Stimulated activated CD4-positive, alpha-beta T cell treated with anti-CD3 and anti-CD28 coated beads, TNF-alpha, amount 100 ng/mL, for 4 hours (primary cell): Measurements from ENCODE around the gene BASP1.
"Not testable (repeated sequence)": the region's sequence is repeated elsewhere in the genome, so short reads cannot be mapped to it uniquely, and the experiment has no call there.

Experiments used
- DNase-seq, 3 experiments: peaks; one replicate each; pipeline ENCODE4 v3.0.0-alpha.2; 2020; ENCODE audit warnings: low read depth in 3 of 3

BASP1 gene

DNA sequence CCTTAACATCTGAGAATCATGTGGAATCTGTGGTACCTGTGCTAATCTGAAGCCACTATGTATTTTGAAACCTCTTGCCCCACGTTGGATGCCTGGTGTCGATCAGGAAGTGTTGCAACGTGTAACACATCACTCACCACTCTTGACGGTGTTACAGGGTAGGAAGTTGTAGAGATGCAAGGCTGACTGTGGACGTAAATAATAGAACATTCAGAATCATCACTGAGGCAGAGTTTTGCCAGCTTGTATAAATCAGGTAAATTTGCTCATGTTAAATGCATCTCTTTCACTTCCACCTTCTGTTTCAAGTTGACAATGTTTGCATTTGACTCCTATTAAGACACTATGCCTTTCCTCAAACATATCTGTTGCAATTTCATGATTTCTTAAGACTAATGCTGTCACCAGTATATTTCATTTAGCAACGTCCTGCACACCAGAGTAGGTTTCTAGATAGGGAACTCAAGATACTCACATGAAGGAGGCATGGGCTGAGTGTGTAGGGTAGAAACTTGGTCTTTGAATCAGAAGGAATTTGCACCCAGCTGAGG is 38.1 kb downstream of the BASP1 start:
- no peak for DNase-seq

DNA sequence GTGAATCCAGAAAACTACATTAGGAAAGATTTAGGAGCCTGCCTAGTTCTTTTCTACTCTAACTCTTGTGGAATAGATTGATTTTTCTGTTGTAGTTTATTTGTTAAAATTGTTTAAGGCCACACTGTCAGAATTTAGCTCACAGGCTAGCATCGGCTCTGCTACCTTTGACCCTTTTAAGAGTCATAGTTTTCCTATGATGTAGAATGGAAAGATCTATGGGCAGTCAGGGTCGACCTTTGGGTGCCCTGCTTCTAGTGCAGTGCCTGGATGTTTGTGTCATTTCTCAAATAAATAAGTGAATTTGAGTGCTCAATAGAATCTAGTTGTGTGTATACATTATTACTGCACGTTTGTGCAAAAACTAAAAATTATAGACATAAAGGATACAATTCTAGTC is 38.7 kb downstream of the BASP1 start:
- no peak for DNase-seq

DNA sequence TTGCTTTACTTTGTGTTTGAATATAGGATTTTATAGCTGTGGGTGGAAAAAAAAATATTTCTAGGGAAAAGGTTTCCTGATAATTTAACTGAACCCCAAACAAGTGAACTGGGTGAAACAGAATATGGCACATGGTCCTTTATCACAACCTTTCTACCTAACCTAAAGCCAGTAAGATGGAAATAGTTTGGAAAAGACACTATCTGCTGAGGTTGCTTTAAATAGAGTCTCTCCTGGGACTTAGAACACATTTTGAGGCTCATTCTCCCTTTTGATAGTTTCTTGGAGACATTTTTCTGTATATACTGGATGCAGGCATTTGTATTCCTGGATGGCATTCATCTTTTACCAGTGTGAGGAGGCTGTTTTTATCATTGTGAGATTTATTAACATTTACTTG is 39.4 kb downstream of the BASP1 start:
- DNase-seq, result no peak

DNA sequence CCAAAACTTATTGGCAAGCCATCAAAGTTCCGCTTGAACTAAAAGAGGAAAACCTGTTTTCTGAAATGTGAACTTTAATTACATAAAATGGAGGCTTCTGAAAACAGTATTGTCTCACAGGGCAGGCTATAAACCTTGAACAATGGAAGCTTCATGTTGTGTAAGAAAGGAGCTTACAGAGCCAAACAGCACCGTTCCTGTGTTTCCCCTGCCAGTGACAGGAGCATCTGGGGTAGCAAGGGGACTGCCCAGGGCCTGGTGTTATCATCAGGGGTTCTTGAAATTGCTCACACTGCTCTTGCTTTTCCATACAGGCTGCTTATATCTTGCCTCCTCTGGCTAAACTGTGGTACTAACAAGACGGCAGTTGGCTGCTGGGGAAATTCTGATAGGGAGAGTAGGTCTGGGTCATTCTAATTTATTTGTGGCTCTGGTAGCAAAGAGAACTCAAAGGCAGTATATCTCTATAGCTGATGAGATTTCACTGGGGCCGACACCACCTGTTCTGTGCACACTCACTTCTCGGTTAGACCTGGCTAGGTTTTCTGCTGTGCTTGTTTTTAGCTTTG is 40.4 kb downstream of the BASP1 start:
- DNase-seq, result no peak

DNA sequence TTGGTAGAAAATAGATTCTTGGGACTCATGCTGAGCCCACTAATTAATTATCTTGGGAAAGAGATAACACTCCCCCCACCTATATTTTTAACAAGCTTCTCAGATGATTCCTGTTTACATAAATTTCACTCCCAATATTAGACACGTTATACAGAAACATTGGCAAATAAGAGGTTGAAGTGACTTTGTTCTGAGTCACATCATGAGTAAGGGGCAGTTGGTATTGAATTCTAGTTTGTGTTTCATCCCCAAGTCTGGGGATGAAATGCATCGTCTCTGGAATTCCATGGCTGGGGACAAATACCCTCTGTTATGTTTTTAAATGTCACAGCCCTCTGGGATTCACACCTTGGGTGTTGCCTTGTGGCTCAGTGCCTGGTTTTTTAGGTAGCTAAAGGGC is 41.0 kb downstream of the BASP1 start:
- no peak for DNase-seq

DNA sequence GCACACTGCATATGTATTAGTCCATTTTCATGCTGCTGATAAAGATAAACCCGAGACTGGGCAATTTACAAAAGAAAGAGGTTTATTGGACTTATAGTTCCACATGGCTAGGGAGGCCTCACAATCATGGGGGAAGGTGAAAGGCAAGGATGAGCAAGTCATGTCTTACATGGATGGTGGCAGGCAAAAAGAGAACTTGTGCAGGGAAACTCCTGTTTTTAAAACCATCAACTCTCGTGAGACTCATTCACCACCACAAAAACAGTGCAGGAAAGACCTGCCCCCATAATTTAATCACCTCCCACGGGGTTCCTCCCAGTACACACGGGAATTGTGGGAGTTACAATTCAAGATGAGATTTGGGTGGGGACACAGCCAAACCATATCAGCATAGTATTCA is 41.6 kb downstream of the BASP1 start:
- not testable (repeated sequence) for DNase-seq

DNA sequence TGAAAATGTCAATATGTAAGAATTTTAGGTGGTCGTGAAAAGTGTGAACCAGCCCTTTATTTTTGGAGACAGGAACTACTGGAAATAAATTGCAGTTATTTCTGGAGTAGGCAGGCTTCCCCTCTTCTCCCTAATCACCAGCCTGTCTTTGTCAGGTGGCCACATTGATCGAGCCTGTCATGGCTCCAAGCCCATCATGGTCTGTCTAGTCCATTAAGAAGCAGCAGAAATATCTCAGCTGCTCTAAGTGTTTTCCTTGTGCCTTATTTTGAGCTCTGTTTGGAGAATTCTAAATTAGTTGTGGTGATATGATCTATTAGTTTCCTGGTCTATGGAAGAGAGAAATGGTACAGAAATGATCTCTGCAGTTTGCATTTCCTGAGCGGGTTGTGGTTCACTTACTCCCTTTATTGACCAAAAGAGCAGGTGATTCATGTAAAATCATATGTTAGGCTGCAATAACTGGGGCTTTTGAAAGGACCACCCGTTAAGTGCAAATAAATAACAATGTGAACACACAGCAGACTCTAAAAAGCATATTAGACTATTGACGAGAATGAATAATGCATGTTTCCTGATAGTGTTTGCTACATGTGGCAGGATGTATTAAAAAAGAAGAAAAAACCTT is 42.3 kb downstream of the BASP1 start:
- DNase-seq, result no peak

DNA sequence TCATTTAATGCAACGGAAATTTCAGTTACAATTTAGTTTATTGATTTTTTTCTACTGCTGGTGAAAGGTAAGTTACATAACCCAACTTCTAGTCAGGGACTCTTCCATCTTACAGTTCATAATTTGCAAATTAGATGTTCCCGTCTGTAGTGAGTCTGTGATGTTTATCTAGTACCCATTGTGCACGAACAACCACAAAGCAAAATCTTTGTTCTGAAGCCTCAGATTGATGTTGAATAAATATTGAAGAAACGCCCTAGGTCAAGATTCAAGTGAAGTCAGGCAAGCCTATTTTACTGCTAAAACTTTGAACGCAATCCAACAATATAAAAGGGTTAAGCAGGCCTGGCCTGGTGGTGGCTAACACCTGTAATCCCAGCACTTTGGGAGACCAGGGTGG is 43.1 kb downstream of the BASP1 start:
- DNase-seq, result no peak

DNA sequence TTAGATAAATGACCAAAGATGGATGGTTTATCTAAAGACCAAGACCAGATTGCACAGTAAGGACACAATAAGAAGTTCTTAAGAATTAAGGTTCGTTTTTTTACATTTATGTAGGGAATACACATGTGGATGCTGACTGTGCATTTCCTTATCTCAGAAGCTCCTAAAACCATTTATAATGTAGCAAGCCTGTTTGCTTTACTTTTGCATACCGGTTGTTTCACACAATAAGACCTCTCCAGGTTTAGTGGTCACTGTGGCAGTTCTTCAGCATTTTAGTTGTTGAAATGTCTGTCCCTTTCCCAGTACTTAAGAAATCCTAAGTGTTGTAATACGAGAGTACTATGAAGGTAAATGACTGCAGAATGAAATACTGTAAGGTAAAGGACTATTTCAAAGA is 43.6 kb downstream of the BASP1 start:
- no peak for DNase-seq

DNA sequence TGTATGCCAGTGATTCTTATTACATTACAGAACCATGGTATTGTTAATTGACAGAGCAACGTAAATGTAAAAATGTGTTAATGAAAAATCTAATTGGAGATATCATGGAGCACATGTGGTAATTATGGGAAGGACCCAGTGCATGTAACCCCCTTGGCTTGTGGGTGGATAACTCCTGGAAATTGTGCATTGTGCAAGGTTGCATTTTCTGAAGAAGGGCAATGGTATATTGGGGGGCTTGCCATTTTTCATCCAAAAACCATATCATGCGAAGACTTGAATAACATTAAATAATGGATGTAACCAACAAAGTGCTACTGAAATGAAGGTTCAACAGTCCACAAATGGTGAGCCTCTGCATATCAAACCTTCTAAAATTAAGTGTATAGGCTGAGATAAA is 47.6 kb downstream of the BASP1 start:
- DNase-seq, result no peak

DNA sequence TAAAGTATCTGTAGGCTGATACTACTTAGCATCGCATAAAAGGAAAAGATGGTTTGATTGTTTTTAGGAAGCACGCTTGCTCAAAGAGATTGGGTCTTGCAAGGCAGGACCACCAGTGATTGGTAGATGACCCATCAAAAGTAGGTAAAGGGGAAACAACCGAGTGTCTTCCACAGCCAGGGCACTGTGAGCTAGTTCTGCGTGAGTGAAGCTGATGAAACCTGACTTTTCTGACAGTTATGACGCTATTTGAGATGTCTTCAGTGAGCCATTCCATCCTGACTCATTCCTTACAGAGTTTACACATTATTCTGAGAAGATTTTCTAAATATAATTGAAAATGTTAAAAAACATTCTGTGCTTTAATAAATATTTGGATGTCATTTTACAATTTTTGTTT is 49.7 kb downstream of the BASP1 start:
- DNase-seq, result no peak

DNA sequence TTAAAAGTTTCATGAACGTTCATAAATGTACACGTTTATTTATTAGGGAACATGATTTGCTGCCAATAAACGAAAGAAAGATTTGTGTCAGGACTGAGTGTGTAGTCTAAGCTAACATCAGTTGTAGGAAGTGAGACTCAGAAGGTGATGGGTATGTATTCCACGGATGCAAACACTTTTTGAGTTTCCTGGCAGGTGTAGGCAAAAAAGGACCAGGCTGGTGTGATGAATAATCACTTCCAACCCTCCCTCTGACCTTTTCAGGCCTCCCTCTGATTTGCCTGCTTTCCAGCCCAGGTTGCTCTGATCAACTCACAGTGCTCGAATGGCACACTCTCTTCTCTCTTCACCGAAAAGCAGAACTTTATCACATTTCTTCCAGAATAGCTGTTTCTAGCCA is 51.8 kb downstream of the BASP1 start:
- no peak for DNase-seq

DNA sequence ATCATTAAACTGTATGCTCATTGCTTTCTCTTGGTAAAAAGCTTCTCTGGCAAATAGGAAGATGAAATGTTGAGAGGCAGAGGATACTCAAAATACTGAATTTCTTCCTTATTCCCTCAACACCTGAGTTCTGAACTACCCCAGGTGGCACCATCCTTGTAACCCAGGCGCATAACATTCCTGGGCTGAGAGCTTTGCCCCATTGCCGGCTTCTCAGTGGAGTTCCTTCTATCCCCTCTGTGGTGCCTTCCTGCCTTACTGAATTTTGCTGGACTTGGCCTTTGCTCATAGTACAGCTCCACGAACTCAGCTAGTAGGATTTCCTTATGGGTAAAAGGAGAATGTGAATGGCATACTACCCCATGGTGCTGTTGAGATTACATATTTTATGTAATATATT is 54.7 kb downstream of the BASP1 start:
- DNase-seq, result no peak

DNA sequence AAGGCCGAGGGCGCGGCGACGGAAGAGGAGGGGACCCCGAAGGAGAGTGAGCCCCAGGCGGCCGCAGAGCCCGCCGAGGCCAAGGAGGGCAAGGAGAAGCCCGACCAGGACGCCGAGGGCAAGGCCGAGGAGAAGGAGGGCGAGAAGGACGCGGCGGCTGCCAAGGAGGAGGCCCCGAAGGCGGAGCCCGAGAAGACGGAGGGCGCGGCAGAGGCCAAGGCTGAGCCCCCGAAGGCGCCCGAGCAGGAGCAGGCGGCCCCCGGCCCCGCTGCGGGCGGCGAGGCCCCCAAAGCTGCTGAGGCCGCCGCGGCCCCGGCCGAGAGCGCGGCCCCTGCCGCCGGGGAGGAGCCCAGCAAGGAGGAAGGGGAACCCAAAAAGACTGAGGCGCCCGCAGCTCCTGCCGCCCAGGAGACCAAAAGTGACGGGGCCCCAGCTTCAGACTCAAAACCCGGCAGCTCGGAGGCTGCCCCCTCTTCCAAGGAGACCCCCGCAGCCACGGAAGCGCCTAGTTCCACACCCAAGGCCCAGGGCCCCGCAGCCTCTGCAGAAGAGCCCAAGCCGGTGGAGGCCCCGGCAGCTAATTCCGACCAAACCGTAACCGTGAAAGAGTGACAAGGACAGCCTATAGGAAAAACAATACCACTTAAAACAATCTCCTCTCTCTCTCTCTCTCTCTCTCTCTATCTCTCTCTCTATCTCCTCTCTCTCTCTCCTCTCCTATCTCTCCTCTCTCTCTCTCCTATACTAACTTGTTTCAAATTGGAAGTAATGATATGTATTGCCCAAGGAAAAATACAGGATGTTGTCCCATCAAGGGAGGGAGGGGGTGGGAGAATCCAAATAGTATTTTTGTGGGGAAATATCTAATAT is 58.1 kb downstream of the BASP1 start:
- no peak for DNase-seq

DNA sequence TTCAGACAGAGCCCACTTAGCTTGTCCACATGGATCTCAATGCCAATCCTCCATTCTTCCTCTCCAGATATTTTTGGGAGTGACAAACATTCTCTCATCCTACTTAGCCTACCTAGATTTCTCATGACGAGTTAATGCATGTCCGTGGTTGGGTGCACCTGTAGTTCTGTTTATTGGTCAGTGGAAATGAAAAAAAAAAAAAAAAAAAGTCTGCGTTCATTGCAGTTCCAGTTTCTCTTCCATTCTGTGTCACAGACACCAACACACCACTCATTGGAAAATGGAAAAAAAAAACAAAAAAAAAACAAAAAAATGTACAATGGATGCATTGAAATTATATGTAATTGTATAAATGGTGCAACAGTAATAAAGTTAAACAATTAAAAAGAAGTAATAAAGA is 59.0 kb downstream of the BASP1 start:
- DNase-seq, result no peak

DNA sequence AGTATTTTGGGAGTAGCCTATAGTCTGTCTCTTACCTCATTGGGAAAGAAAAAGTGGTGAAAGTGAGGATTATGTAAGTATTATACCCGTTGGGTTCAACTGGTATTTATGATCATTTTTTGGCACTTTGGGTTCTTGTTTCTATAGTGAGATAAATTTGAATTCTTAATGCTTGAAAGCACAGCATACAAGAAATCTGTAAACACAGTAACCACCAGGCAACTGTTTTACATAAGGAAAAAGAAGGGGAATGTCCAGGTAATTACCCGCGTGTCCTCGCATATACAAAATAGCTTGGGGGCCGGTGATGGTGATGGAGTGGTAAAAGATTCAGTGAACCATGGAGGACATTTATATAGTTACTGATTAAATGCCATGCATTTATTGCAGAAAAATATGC is 60.5 kb downstream of the BASP1 start:
- DNase-seq, result no peak

DNA sequence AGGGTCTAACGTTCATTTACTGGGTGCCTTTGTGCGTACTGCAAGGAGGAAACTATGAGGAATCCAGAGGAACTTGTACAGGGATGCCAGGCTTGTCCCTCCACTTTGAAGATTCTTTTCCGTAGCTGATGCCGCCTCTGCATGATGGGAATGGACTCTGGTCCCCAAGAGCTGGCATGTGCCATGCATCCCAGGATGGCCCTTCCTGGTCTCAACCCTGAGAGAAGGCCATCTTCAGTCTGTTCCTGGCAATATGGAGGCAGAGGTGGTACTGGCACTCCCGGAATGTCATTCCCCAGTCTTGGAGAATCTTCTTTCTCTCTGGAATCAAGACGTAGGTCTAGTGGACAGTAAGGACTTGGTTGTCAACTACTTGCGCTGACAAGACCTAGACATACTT is 61.5 kb downstream of the BASP1 start:
- DNase-seq, result no peak

DNA sequence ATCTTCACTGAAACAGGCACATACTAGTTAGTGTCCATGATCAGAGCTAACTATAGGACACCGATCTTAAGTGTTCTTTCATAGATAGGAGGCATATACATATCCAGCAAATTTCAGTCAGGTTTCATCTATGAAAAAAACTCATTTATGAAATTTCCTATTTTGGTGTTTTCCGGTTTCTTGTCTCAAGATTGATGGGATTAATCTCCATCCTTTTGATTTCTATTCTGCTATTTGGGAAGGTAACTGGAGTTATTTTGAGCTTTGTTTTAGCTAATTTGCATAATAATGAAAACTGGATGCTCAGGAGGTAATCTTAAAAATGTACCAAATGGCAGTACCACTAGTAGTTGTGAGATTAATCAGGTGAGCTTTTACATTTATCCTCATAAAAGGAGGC is 62.1 kb downstream of the BASP1 start:
- no peak for DNase-seq

DNA sequence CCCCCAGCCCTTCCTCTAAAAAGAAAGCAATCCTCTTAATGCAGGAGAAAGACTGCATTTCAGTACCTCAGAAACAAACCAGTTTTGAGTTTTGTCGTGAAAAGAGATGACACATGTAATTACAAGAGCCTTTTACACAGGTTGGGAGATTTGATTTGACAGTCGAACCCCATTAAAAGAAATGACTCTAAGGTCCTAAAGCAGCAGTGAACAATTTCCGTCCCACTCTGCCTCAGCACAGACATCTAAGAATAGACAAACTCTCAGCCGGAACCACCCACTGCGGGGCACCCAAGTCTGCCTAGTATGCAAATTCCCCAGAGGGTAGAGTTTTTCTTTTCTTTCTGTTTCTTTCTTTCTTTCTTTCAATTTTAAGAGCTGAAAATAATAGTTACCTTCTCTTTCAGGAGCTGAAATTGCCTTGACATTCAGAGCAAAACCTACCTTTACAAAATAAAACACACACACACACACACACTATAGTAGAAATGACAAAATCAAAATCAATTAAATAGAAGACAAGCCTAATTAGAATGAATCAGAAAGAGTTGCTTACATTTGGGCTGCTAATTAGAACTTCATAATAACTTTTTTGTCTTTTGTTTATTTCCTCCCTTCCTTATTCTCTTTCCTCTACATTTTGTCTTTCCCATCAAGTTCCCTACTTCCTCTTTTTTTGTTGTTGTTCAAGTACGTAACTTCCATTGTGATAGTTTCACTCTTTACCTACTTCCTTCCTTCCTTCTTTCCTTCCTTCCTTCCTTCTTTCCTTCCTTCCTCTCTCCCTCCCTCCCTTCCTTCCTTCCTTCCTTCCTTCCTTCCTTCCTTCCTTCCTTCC is 65.1 kb downstream of the BASP1 start:
- DNase-seq, result no peak

DNA sequence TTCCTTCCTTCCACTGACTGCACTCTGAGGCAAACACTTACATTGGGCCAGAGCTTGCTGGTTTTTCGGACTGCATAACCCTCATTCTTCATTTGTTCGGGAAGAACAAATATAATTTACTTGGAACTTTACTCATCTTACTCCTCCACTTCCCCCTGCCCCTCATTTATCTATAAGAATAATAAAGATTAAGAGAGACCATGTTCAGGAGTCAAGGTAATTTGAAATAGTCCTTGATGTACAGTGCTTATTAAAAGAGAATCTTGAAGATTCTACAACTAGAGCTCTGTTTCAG is 65.6 kb downstream of the BASP1 start:
- DNase-seq, result no peak

DNA sequence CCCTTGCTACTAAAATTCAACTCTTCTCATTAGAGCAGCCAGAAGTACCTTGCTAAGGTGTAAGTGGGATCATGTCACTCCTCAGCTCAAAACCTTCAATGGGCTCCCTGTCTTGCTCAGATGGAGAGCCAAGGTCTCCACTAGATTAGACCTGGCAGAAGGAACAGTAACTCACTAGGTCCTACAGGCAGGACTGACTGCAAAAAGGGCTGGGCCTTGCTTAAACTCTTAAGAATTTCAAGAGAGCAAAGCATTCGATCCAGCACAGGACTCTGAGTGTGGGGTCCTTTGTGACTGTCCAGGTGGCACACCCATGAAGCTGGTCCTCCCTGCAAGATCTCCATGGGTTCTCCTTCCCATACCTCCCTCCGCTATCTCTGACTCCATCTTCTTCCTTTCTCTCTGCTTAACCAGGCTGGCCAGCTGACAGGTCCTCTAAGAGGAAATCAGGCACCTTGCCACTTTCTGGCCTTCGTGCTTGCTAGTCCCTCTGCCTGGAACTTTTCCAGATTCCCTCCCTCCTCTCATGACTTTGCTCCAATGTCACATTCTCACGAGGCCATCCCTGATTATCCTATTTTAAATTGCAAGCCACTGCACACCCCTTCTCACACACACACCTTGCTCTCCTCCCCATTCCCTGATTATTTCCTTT is 70.2 kb downstream of the BASP1 start:
- DNase-seq, result no peak

DNA sequence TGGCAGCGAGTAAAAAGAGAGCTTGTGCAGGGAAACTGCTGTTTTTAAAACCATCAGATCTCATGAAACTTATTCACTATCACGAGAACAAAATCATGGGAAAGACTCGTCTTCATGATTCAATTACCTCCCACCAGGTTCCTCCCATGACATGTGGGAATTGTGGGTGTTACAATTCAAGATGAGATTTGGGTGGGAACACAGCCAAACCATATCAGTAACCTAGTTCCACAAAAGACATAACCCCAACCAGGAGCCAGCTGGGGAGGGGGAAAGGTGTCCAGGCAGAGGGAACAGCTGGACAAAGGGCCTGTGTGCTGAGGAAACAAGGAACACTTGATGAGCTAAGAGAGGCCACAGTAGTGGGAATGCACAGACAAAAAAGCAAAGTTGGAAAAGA is 71.1 kb downstream of the BASP1 start:
- no peak for DNase-seq
